Astrocyte (in vitro differentiated cells and primary cell): ENCODE results near the gene FAM237A. TPM values are rescaled to one million over a fixed set of nuclear protein-coding genes. Genes with fewer than 3 reads are reported as not detected.

Experiments used
- DNase-seq: peaks from one replicate; pipeline ENCODE4 v3.0.0-alpha.2; 2010; ENCODE audit warnings: low read depth
- FAIRE-seq: peaks from 2 replicates; lab custom pipeline; 2011; peaks lifted over from hg19 to GRCh38; lab: Jason Lieb, UNC
- H2AFZ ChIP-seq: 2 replicates; pipeline ENCODE4 v1.6.0; 2012; ENCODE audit warnings: low read depth, low read length, inconsistent platforms
- H3K27ac ChIP-seq: 2 replicates; pipeline ENCODE4 v1.5.1; 2011; ENCODE audit warnings: low read depth, low read length, inconsistent platforms
- H3K27me3 ChIP-seq: 2 replicates; pipeline ENCODE4 v1.6.0; 2011; ENCODE audit warnings: low read length, inconsistent platforms; ENCODE audit not compliant: insufficient read depth
- H3K36me3 ChIP-seq: 2 replicates; pipeline ENCODE4 v1.5.1; 2011; ENCODE audit warnings: low read length, inconsistent platforms; ENCODE audit not compliant: insufficient read depth
- H3K4me1 ChIP-seq: 2 replicates; pipeline ENCODE4 v1.5.1; 2011; ENCODE audit warnings: low read length, inconsistent platforms; ENCODE audit not compliant: insufficient read depth
- H3K4me2 ChIP-seq: 2 replicates; pipeline ENCODE4 v1.6.0; 2012; ENCODE audit warnings: low read length, inconsistent platforms
- H3K4me3 ChIP-seq: 2 replicates; pipeline ENCODE4 v1.5.1; 2011; ENCODE audit warnings: low read depth, mild to moderate bottlenecking, low read length, inconsistent platforms; ENCODE audit not compliant: insufficient read depth
- H3K79me2 ChIP-seq: 2 replicates; pipeline ENCODE4 v1.6.0; 2012; ENCODE audit warnings: mild to moderate bottlenecking, low read length, inconsistent platforms; ENCODE audit not compliant: insufficient read depth
- H3K9ac ChIP-seq: 2 replicates; pipeline ENCODE4 v1.6.0; 2012; ENCODE audit warnings: mild to moderate bottlenecking, low read length, inconsistent platforms
- H3K9me3 ChIP-seq: 2 replicates; pipeline ENCODE4 v1.5.1; 2012; ENCODE audit warnings: low read depth, mild to moderate bottlenecking, low read length, inconsistent platforms; ENCODE audit not compliant: insufficient read depth
- H4K20me1 ChIP-seq: 2 replicates; pipeline ENCODE4 v1.6.0; 2012; ENCODE audit warnings: low read length, inconsistent platforms; ENCODE audit not compliant: insufficient read depth
- H3K27ac Mint-ChIP-seq: one replicate; pipeline ENCODE4 v1.8.0; 2021; ENCODE audit warnings: mild to moderate bottlenecking, mixed read lengths; ENCODE audit not compliant: unreplicated experiment
- H3K27me3 Mint-ChIP-seq: one replicate; pipeline ENCODE4 v1.8.0; 2021; ENCODE audit warnings: low read depth, mixed read lengths; ENCODE audit not compliant: unreplicated experiment
- H3K36me3 Mint-ChIP-seq: one replicate; pipeline ENCODE4 v1.8.0; 2021; ENCODE audit warnings: low read depth, mixed read lengths; ENCODE audit not compliant: unreplicated experiment
- H3K4me1 Mint-ChIP-seq: one replicate; pipeline ENCODE4 v1.8.0; 2021; ENCODE audit warnings: low read depth, mixed read lengths; ENCODE audit not compliant: unreplicated experiment
- H3K4me3 Mint-ChIP-seq: one replicate; pipeline ENCODE4 v1.8.0; 2021; ENCODE audit warnings: mild to moderate bottlenecking, moderate library complexity, mixed read lengths; ENCODE audit not compliant: unreplicated experiment
- H3K9me3 Mint-ChIP-seq: one replicate; pipeline ENCODE4 v1.8.0; 2021; ENCODE audit warnings: mild to moderate bottlenecking, mixed read lengths; ENCODE audit not compliant: unreplicated experiment
- CTCF ChIP-seq: IDR thresholded peaks from 2 replicates; pipeline ENCODE4 v1.5.1; 2011; ENCODE audit warnings: low read depth, mild to moderate bottlenecking, inconsistent platforms, low read length, moderate library complexity; ENCODE audit not compliant: insufficient read depth
- EZH2 ChIP-seq: IDR thresholded peaks from 2 replicates; pipeline ENCODE4 v1.6.1; 2012; ENCODE audit warnings: mild to moderate bottlenecking, low read length, inconsistent platforms; ENCODE audit not compliant: insufficient read depth
- total RNA-seq: library from RNA; stranded (reverse); gene quantifications from 2 replicates; pipeline ENCODE4 v1.2.1, GENCODE V29; 2021

FAM237A gene
- total RNA-seq, 1 donor from 2014 or later, result not detected

- Histone ChIP-seq H3K4me1 (no peaks in the 10 kb centered on the region), H3K79me2 (no peaks in the 10 kb centered on the region), H3K4me2 (no peak overlapping the region), H2AFZ (no peak overlapping the region), H3K9me3 (no peaks in the 10 kb centered on the region), H3K27me3 (no peaks in the 10 kb centered on the region), H3K4me3 (no peak overlapping the region), H4K20me1 (no peaks in the 10 kb centered on the region), H3K27ac (no peak overlapping the region), H3K9ac (no peak overlapping the region), H3K36me3 (no peaks in the 10 kb centered on the region)
- Mint-ChIP-seq H3K27me3 (peaks cover 16% of the 10 kb centered on the region), H3K4me1 (no peaks in the 10 kb centered on the region), H3K27ac (no peak overlapping the region), H3K9me3 (no peaks in the 10 kb centered on the region), H3K4me3 (no peak overlapping the region), H3K36me3 (no peaks in the 10 kb centered on the region)
- FAIRE-seq, result no peak
- no peak for TF ChIP-seq CTCF
- no peak for TF ChIP-seq EZH2
- DNase-seq, result no peak
These were observed 5.7 kb downstream of the FAM237A start for GRCh38 chr2:206647985-206648384.

- Histone ChIP-seq H3K4me3 (no peak overlapping the region), H2AFZ (no peak overlapping the region), H3K9ac (no peak overlapping the region), H3K36me3 (no peaks in the 10 kb centered on the region), H3K9me3 (no peaks in the 10 kb centered on the region), H3K4me2 (no peak overlapping the region), H3K27me3 (peaks cover 2% of the 10 kb centered on the region), H3K4me1 (no peaks in the 10 kb centered on the region), H3K79me2 (no peaks in the 10 kb centered on the region), H4K20me1 (no peaks in the 10 kb centered on the region), H3K27ac (no peak overlapping the region)
- no peak for FAIRE-seq
- Mint-ChIP-seq H3K27me3 (no peaks in the 10 kb centered on the region), H3K36me3 (peaks cover 2% of the 10 kb centered on the region), H3K4me3 (no peak overlapping the region), H3K9me3 (peaks cover 2% of the 10 kb centered on the region), H3K27ac (no peak overlapping the region), H3K4me1 (no peaks in the 10 kb centered on the region)
- no peak for DNase-seq
- TF ChIP-seq EZH2 (no peak), CTCF (no peak)
These were observed 14.8 kb downstream of the FAM237A start for GRCh38 chr2:206657087-206657486.

GRCh38 chr2:206665251-206665650 is 23.0 kb downstream of the FAM237A start:
- Mint-ChIP-seq H3K4me1 (no peaks in the 10 kb centered on the region), H3K27ac (no peak overlapping the region), H3K27me3 (peaks cover 6% of the 10 kb centered on the region), H3K36me3 (no peaks in the 10 kb centered on the region), H3K4me3 (no peak overlapping the region), H3K9me3 (no peaks in the 10 kb centered on the region)
- Histone ChIP-seq H4K20me1 (no peaks in the 10 kb centered on the region), H3K79me2 (no peaks in the 10 kb centered on the region), H3K4me2 (no peak overlapping the region), H3K9ac (no peak overlapping the region), H2AFZ (no peak overlapping the region), H3K4me1 (no peaks in the 10 kb centered on the region), H3K36me3 (no peaks in the 10 kb centered on the region), H3K27ac (no peak overlapping the region), H3K9me3 (no peaks in the 10 kb centered on the region), H3K27me3 (peaks cover 2% of the 10 kb centered on the region), H3K4me3 (no peak overlapping the region)
- FAIRE-seq (no peak), DNase-seq (no peak)
- TF ChIP-seq CTCF (no peak), EZH2 (no peak)
